ENCODE data around the gene ZBTB21.

ZBTB21 gene

DNA sequence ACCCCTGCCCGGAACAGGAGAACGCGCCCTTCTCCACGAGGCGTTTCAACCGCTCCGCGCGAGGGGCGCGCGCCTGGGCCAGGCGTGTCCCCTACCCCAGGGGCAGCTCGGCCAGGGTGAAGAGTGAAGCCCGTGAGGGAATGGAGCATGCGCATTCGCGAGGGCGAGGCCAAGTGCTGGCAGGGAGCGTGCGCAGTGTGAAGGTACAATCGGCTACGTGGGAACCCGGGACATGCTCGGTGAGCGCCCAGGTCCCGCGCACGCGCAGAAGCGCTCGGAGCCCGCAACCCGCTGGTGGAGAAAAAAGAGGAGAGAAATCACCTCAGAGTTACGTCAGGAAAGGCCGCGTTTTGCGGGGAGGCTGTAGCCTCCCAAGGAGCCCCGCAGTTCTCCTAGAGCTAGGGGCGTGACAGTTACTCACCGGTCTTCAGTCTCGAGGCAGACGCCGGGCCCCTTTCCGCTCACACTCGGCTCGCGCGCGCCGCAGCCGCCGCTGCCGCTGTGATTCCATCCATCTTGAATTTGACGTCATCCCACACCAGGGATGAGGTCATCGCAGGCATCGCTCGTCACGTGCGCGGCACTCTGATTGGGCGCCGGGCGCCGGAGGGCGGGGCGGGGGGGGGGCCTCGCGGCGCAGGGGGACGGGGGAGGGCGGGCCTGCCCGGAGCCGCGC is at the start of gene ZBTB21:
ZBTB21 (minus strand) TSS at position 530 of the 676 bp plus-strand sequence. CDS start 16,265 bp downstream, outside the sequence.
- H3K9me3 Mint-ChIP-seq: peaks cover 2% of the 10 kb centered on the region
- H3K4me1 Mint-ChIP-seq: peaks cover 32% of the 10 kb centered on the region
- ATAC-seq (ENCODE audit: low read depth) (peak; percentile 76), DNase-seq (ENCODE audit: low spot score in 2 of 2) (peak; percentile 95 to 97)
- H3K36me3 Mint-ChIP-seq: peaks cover 9% of the 10 kb centered on the region
- H3K27me3 Mint-ChIP-seq: no peaks in the 10 kb centered on the region
- peak within 1 kb of the TSS; percentile 91 for H3K4me3 Mint-ChIP-seq
- peak within 1 kb of the TSS; percentile 96 for H3K27ac Mint-ChIP-seq

DNA sequence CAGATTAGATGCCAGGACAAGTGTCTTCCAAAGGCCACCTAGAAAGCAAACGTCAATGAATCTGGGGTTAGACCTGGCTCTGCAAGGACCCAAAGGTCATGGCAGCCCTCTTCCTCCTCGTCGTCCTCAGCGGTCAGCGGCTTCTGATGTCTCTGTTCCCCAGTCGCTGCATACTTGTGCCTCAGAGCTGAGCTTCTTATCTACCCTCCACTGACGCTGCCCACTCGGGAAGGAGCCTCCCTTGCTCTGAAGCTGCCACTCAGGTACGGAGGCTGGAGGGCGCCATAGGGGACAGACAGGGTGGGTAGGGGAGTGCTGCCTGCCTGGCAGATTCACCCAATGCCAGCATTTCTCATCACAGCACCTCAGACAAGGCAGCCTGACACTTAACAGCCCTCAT is 49.6 kb upstream of the ZBTB21 start:
- Mint-ChIP-seq H3K27me3 (no peaks in the 10 kb centered on the region), H3K4me1 (peaks cover 59% of the 10 kb centered on the region), H3K27ac (no peak overlapping the region), H3K4me3 (no peak overlapping the region), H3K9me3 (no peaks in the 10 kb centered on the region), H3K36me3 (no peaks in the 10 kb centered on the region)
- ATAC-seq (ENCODE audit: low read depth) (no peak), DNase-seq (ENCODE audit: low spot score in 2 of 2) (no peak)

GRCh38 chr21:42059141-42059540 is 49.0 kb upstream of the ZBTB21 start:
- no peaks in the 10 kb centered on the region for H3K9me3 Mint-ChIP-seq
- H3K36me3 Mint-ChIP-seq: no peaks in the 10 kb centered on the region
- peaks cover 56% of the 10 kb centered on the region for H3K4me1 Mint-ChIP-seq
- H3K4me3 Mint-ChIP-seq: no peak overlapping the region
- no peaks in the 10 kb centered on the region for H3K27me3 Mint-ChIP-seq
- no peak for ATAC-seq (ENCODE audit: low read depth)
- no peak overlapping the region for H3K27ac Mint-ChIP-seq
- no peak for DNase-seq (ENCODE audit: low spot score in 2 of 2)

GRCh38 chr21:42058631-42059111 is 48.5 kb upstream of the ZBTB21 start:
- Mint-ChIP-seq H3K4me1 (peaks cover 52% of the 10 kb centered on the region), H3K4me3 (no peak overlapping the region), H3K36me3 (no peaks in the 10 kb centered on the region), H3K27me3 (no peaks in the 10 kb centered on the region), H3K27ac (no peak overlapping the region), H3K9me3 (no peaks in the 10 kb centered on the region)
- DNase-seq (ENCODE audit: low spot score in 2 of 2) (no peak), ATAC-seq (ENCODE audit: low read depth) (no peak)

DNA sequence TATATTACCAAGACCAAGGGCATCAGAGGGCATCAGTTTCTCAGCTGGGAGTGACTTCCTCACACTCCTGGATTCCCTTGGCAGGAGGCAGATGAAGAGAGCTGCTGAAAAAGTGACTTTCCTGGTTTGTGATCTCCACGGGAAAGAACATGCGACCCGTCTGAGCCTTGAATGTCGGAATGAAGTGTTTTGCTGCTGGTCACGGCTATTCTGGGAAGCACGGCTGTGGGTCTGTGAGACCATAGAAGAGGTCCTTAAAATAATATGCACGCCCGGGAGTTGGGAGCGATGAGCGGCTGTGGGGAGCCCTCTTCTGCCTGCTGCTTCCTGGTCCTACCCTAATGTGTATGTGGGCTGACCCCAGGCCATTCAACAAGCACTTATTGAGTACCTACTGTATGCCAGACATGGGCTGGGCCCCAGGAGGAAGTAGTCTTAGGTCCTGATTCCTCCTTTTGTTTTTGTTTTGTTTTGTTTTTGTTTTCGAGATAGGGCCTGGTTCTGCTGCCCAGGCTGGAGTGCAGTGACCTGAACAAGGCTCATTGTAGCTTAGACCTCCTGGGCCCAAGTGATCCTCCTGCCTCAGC is 47.8 kb upstream of the ZBTB21 start:
- Mint-ChIP-seq H3K4me1 (peaks cover 46% of the 10 kb centered on the region), H3K4me3 (no peak overlapping the region), H3K27ac (peak overlapping the region; percentile 24), H3K36me3 (no peaks in the 10 kb centered on the region), H3K9me3 (no peaks in the 10 kb centered on the region), H3K27me3 (no peaks in the 10 kb centered on the region)
- no peak for ATAC-seq (ENCODE audit: low read depth)
- DNase-seq (ENCODE audit: low spot score in 2 of 2): no peak

DNA sequence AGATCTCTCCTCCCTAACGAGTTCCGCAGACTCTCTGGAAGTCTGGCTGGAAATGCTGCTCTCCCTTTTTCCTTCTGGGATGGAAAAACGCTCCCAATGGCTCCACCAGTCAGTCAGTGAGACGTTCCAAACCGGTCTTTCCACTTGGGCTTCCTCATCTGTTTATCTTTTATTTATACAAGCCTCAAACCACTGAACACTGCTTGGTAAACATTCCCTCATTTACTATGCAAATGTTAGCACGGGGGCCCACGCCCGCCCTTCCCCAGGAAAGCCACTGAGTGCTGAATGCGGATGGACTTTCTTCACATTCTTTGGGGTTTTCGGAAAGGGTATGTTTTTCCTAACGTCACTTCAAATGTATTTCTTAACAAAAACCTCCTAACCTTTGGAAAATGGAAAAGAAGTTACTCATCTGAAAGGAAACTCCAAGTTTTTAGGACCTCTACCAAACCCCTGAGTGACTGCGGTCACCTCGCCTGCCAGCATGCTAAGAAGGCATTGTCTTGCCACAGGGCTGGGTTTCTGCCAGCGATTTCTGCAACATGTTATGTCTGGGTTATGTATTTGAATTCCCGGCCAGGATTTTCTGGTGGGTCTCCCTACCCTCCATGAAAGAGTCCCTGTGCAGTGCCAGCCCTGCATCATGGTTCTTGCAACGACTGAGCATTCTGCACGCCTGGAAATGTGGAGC is 47.0 kb upstream of the ZBTB21 start:
- Mint-ChIP-seq H3K36me3 (no peaks in the 10 kb centered on the region), H3K27ac (peak overlapping the region; percentile 24), H3K4me1 (peaks cover 44% of the 10 kb centered on the region), H3K9me3 (no peaks in the 10 kb centered on the region), H3K27me3 (no peaks in the 10 kb centered on the region), H3K4me3 (peak overlapping the region; percentile 25)
- DNase-seq (ENCODE audit: low spot score in 2 of 2) (no peak), ATAC-seq (ENCODE audit: low read depth) (no peak)

DNA sequence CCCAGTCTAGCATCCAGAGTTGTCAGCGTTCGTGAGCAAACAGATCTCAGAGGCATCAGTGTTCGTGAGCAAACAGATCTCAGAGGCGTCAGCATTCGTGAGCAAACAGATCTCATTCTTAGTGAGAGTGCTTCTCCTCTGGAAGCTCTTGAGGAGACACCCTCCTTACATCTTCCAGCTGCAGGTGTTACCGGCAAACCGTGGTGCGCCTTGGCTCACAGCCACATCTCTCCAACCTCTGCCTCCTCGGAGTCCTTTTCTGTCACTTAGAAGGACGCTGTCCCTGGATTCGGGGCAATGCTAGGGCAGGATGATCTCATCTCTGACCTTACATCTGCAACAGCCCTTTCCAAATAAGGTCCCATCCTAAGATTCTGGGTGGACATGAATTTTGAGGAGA is 46.3 kb upstream of the ZBTB21 start:
- H3K27me3 Mint-ChIP-seq: no peaks in the 10 kb centered on the region
- H3K4me3 Mint-ChIP-seq: no peak overlapping the region
- no peaks in the 10 kb centered on the region for H3K9me3 Mint-ChIP-seq
- H3K4me1 Mint-ChIP-seq: peaks cover 37% of the 10 kb centered on the region
- ATAC-seq (ENCODE audit: low read depth) (no peak), DNase-seq (ENCODE audit: low spot score in 2 of 2) (no peak)
- no peaks in the 10 kb centered on the region for H3K36me3 Mint-ChIP-seq
- no peak overlapping the region for H3K27ac Mint-ChIP-seq

GRCh38 chr21:42055425-42055824 is 45.3 kb upstream of the ZBTB21 start:
- H3K27me3 Mint-ChIP-seq: no peaks in the 10 kb centered on the region
- no peaks in the 10 kb centered on the region for H3K9me3 Mint-ChIP-seq
- DNase-seq (ENCODE audit: low spot score in 2 of 2) (no peak), ATAC-seq (ENCODE audit: low read depth) (no peak)
- no peak overlapping the region for H3K27ac Mint-ChIP-seq
- peaks cover 31% of the 10 kb centered on the region for H3K4me1 Mint-ChIP-seq
- no peaks in the 10 kb centered on the region for H3K36me3 Mint-ChIP-seq
- H3K4me3 Mint-ChIP-seq: no peak overlapping the region

GRCh38 chr21:42051788-42052187 is 41.6 kb upstream of the ZBTB21 start:
- peaks cover 6% of the 10 kb centered on the region for H3K4me1 Mint-ChIP-seq
- H3K4me3 Mint-ChIP-seq: no peak overlapping the region
- DNase-seq (ENCODE audit: low spot score in 2 of 2) (no peak), ATAC-seq (ENCODE audit: low read depth) (no peak)
- H3K27ac Mint-ChIP-seq: no peak overlapping the region
- H3K27me3 Mint-ChIP-seq: no peaks in the 10 kb centered on the region
- no peaks in the 10 kb centered on the region for H3K9me3 Mint-ChIP-seq
- H3K36me3 Mint-ChIP-seq: no peaks in the 10 kb centered on the region

DNA sequence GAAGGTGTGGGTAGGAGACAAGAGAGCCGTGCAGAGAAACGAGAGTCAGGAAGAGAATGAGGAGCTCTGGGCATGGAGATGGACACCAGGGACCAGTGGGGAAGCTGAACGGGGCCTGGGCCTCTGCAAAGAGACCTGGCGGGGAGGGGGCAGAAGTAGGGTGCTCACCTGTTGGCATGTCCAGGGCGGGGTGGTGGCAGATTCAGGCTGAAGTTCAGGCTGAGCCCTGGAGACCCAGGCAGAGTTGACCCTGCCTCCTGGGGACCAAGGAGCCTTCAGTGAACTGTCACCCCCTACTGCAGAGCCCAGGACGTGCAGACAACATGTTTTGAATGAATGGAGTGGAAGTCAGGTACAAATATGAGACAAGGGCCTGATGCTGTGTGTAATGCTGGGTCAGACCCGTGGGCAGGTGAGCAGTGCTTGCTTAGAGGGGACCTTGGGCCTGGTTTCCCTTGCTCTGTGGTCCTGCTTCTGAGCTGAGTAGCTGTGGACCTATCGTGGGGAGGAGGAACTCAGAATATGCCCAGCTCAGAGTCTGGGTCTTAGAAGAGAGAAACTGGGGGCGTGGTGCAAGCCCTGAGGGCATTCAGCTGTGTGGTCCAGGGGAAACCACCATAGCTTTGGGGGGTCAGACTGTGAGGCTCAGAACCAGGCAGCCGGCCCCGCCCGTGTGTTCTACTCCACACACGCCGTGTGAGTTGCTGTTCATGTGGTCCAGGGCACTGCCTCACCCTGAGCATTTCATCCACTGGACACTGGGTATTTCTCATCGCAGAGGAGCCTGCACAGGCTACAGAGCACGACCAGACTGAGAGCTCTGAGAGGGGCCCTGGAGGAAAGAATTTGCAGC is 39.6 kb upstream of the ZBTB21 start:
- H3K27me3 Mint-ChIP-seq: no peaks in the 10 kb centered on the region
- no peaks in the 10 kb centered on the region for H3K36me3 Mint-ChIP-seq
- ATAC-seq (ENCODE audit: low read depth) (no peak), DNase-seq (ENCODE audit: low spot score in 2 of 2) (no peak)
- no peak overlapping the region for H3K4me3 Mint-ChIP-seq
- H3K9me3 Mint-ChIP-seq: no peaks in the 10 kb centered on the region
- peaks cover 3% of the 10 kb centered on the region for H3K4me1 Mint-ChIP-seq
- H3K27ac Mint-ChIP-seq: no peak overlapping the region

- Mint-ChIP-seq H3K36me3 (no peaks in the 10 kb centered on the region), H3K4me1 (peaks cover 3% of the 10 kb centered on the region), H3K27ac (no peak overlapping the region), H3K4me3 (no peak overlapping the region), H3K9me3 (no peaks in the 10 kb centered on the region), H3K27me3 (no peaks in the 10 kb centered on the region)
- no peak for ATAC-seq (ENCODE audit: low read depth)
- DNase-seq (ENCODE audit: low spot score in 2 of 2): no peak
These were observed 38.9 kb upstream of the ZBTB21 start for GRCh38 chr21:42048870-42049577.

- Mint-ChIP-seq H3K27ac (no peak overlapping the region), H3K4me1 (peaks cover 3% of the 10 kb centered on the region), H3K4me3 (no peak overlapping the region), H3K27me3 (no peaks in the 10 kb centered on the region), H3K36me3 (no peaks in the 10 kb centered on the region), H3K9me3 (no peaks in the 10 kb centered on the region)
- DNase-seq (ENCODE audit: low spot score in 2 of 2) (no peak), ATAC-seq (ENCODE audit: low read depth) (no peak)
These were observed 37.9 kb upstream of the ZBTB21 start for GRCh38 chr21:42047821-42048613.

Data from memory B cell (primary cell).